ENCODE data around the gene SLC29A2.

The SLC29A2 gene

DNA sequence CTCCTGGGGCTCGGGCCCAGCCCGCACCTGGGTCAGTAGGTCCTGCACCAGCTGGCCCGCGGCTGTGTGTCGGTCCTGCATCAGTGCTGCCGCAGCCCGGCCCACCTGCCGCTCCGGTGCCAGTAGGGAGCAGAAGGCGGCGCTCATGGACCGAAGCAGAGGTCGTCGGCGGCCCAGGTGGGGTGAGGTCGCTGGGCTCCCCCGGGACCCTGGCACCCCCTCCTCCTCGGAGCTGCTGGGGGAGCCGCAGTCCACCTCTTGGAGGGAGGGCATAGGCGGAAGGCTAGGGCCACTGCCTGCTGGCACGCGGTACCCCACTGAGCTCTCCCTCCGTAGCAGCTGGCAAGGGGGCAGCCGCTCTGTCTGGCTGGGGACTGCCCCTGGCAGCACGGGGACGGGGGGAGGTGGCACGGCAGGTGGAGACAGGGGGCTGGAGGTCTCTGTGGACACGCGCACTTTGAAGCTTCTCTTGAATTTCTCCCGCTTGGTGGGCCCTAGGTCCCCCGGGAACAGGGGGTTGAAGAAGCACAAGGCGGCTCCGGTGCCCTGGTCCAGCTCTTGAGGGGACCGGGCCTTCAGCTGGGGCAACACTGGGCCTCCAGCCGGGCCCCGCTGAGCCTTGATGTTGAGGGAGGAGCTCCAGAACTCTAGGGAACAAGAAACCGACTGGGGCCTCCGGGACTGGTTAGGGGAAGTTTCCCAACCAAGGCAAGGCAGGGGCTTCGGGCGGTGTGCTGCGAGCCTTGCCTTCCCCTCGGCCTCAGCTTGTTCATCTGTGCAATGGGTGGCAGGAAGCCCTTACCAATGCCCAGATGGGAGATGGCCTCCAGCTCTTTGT is 36.7 kb downstream of the SLC29A2 start:
- Histone ChIP-seq H3K27ac (no peak overlapping the region), H3K36me3 (ENCODE audit: insufficient read depth, low read length) (no peaks in the 10 kb centered on the region; the same call in 1 of the 2 replicates), H3K9me3 (ENCODE audit: low read depth, low read length) (no peaks in the 10 kb centered on the region), H3K4me3 (no peak overlapping the region), H3K9ac (ENCODE audit: insufficient read length) (no peak overlapping the region)
- no peak for DNase-seq (ENCODE audit: low read depth, low spot score)
- TF ChIP-seq FOXP2 (optimal IDR thresholded peaks at IDR 0.05; ENCODE audit: control extremely low read depth, extremely low read length, insufficient read depth) (no peak), POLR2AphosphoS5 (IDR thresholded peaks at IDR 0.05; ENCODE audit: borderline replicate concordance, low read depth, low read length) (no peak), EZH2 (IDR thresholded peaks at IDR 0.05) (no peak)

DNA sequence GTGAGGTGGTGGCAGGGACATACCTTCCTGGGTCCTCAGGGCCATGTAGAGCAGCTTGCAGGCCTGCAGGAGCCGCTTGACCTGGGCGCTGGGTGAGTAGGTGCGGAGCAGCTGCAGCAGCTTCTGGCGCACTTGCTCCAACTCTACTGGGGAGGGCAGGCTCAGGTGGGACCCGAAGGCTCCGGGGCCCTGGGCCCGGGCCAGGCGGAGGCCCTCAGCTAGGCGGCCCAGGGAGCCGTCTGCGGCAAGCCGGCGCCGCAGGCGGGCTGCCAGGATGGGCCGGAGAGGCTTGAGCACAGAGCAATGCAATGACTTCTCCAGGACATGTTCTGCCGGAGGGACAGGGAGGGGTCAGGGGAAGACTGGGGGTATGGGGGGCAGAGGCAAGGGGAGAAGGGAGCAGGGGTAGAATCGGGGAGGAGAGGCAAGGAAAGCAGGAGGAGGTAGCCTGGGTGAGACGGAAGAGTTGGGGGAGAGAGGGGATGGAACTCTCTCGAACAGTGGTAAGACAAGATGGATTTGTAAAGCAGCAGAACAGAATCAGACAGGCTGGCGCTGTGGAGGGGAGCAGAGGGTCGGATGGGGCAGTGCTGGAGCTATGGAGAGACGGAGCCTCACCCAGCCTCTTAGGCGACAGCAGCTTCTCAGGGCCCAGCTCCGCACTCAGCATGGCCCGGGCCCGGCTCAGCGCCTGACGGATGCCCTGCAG is 37.5 kb downstream of the SLC29A2 start:
- DNase-seq (ENCODE audit: low read depth, low spot score): no peak
- no peaks in the 10 kb centered on the region for H3K9me3 ChIP-seq (ENCODE audit: low read depth, low read length)
- no peaks in the 10 kb centered on the region; the same call in 1 of the 2 replicates for H3K36me3 ChIP-seq (ENCODE audit: insufficient read depth, low read length)
- TF ChIP-seq FOXP2 (optimal IDR thresholded peaks at IDR 0.05; ENCODE audit: control extremely low read depth, extremely low read length, insufficient read depth) (no peak), EZH2 (IDR thresholded peaks at IDR 0.05) (no peak), POLR2AphosphoS5 (IDR thresholded peaks at IDR 0.05; ENCODE audit: borderline replicate concordance, low read depth, low read length) (no peak)
- H3K9ac ChIP-seq (ENCODE audit: insufficient read length): no peak overlapping the region
- no peak overlapping the region for H3K27ac ChIP-seq
- H3K4me3 ChIP-seq: no peak overlapping the region

DNA sequence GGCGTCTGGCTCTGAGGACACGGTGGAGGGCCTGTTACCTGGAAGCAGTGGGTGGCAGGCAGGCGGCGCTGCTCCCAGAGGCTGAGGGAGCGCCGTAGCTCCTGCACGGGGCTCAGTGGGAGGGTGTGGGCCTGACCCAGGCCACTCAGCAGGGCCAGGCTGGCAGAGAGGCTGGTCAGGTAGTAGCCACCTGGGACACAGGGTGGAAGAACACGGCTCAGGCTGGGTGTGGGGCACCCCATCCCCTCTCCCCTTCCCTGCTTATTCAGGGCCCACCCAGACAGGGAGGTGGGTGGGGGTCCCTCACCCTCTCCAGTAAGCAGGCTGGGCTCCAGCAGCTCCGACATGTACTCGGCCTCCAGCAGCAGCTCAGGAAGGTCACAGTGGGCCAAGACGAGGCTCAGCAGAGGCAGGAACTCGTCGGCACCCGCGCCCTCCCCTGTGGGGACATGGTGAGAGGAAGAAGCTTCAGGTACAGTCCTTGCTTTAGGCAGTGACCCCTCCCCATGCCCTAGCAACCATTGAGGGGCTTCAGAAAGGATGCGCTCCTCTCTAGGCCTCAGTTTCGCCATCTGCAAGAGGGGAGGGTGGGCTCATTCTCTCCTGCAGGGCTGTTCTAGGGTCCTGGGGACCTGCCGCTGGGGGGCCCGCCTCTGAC is 38.2 kb downstream of the SLC29A2 start:
- Histone ChIP-seq H3K9me3 (ENCODE audit: low read depth, low read length) (no peaks in the 10 kb centered on the region), H3K27ac (no peak overlapping the region), H3K36me3 (ENCODE audit: insufficient read depth, low read length) (no peaks in the 10 kb centered on the region; the same call in 1 of the 2 replicates), H3K4me3 (no peak overlapping the region), H3K9ac (ENCODE audit: insufficient read length) (no peak overlapping the region)
- DNase-seq (ENCODE audit: low read depth, low spot score): no peak
- no peak for TF ChIP-seq FOXP2 (optimal IDR thresholded peaks at IDR 0.05; ENCODE audit: control extremely low read depth, extremely low read length, insufficient read depth)
- TF ChIP-seq EZH2 (IDR thresholded peaks at IDR 0.05): no peak

DNA sequence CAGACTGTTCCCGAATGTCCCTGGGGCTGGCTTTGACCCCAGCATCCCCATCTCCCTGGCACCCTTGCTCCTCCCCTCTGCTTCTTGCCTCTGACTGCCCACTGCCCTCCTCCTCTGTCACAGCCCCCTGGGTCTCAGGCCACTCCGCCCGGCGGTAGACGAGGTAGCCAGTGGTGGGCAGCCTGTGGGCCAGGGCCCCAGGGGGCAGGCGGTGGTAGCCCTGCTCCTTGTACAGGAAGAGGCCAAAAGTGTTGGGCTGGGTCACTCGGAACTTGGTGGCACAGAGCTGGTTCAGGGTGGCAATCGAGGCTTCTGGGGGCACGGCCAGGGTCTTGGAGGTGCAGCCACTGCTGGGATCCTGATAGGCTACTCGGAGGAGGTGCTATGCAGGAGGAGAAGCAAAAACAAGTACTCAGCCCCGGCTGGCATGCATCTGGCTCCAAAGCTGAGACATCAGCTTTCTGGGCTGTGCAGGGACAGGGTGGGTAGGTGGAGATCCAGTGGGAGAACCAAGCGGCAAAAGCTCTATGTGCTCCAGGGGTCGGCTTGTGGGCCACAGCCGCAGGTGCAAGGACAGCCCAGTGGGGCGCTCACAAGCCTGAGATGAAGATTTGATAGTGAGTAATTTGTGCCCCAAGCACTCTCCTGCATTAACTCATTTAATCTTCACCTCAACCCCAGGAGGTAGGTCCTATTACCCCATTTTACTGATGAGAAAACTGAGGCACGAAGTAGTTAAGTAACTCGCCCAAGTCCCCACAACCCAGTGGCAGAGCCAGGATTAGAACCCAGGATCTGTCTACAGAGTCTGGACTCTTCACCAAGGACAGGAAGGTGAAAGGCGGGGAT is 39.0 kb downstream of the SLC29A2 start:
- Histone ChIP-seq H3K9me3 (ENCODE audit: low read depth, low read length) (no peaks in the 10 kb centered on the region), H3K27ac (no peak overlapping the region), H3K9ac (ENCODE audit: insufficient read length) (no peak overlapping the region), H3K4me3 (no peak overlapping the region), H3K36me3 (ENCODE audit: insufficient read depth, low read length) (no peaks in the 10 kb centered on the region; the same call in 1 of the 2 replicates)
- DNase-seq (ENCODE audit: low read depth, low spot score): no peak
- TF ChIP-seq EZH2 (IDR thresholded peaks at IDR 0.05) (no peak), FOXP2 (optimal IDR thresholded peaks at IDR 0.05; ENCODE audit: control extremely low read depth, extremely low read length, insufficient read depth) (no peak), POLR2AphosphoS5 (IDR thresholded peaks at IDR 0.05; ENCODE audit: borderline replicate concordance, low read depth, low read length) (no peak)

DNA sequence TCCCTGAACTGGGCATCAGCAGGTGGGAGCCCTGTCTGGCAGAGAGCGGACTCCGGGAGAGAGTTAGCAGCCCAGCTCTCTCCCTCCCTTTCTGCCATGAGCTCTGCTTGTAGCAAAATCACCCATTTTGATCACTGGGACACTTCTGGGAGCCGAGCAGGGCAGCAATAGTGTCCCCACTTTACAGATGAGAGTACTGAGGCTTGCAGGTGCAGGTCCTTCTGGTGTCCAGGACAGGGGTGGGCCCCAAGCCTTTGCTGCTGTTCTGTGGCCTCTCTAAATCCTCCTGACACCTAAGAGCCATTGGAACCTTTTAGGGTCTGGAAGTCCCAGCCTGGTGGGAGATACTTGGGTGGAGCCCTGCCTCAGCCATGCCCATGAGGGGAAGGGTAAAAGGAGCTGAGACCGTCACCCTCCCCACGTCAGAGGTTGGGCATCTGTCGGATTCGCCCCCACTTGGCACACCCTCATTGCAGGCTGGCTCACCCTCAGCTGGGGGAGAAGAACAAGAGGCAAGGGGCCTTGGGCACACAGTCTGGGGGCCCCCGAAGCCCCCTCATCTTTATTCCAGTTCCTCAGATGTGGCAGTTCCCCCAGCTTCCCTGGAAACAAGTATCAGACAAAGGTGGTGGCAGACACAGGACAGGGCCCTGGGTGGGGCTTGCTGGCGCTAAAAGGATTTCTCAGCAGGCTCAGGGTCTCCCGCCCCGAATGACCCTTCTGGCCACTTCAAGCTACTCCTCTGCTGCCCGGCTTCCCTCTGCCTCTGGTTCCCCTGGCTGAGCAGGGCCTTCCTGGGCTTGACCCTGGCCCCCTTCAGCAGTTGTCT is 39.8 kb downstream of the SLC29A2 start:
- TF ChIP-seq EZH2 (IDR thresholded peaks at IDR 0.05) (no peak), POLR2AphosphoS5 (IDR thresholded peaks at IDR 0.05; ENCODE audit: borderline replicate concordance, low read depth, low read length) (no peak)
- Histone ChIP-seq H3K36me3 (ENCODE audit: insufficient read depth, low read length) (no peaks in the 10 kb centered on the region), H3K27ac (no peak overlapping the region), H3K9ac (ENCODE audit: insufficient read length) (no peak overlapping the region), H3K4me3 (no peak overlapping the region), H3K9me3 (ENCODE audit: low read depth, low read length) (no peaks in the 10 kb centered on the region)
- no peak for DNase-seq (ENCODE audit: low read depth, low spot score)

DNA sequence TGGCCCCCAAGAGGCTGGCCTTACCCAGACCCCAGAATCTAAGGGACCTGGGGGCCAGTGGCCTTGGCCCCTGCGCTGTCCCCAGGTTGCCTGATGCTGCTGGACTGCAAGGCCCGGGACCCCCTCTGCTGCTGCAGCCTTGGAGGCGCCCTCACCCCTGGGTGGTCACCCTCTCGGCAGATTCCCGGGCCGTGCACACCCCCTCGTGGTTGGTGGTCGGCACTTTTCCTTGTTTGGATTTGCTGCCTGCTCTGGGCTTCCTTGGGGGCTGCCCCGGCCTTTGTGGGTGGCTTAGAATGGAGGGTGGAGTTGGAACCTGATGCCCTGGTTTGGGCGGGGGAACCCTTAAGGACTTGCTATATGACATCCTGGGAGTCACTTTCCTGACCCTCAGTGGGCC is 40.6 kb downstream of the SLC29A2 start:
- DNase-seq (ENCODE audit: low read depth, low spot score): no peak
- Histone ChIP-seq H3K9ac (ENCODE audit: insufficient read length) (no peak overlapping the region), H3K36me3 (ENCODE audit: insufficient read depth, low read length) (no peaks in the 10 kb centered on the region), H3K27ac (no peak overlapping the region), H3K9me3 (ENCODE audit: low read depth, low read length) (no peaks in the 10 kb centered on the region), H3K4me3 (no peak overlapping the region)
- TF ChIP-seq EZH2 (IDR thresholded peaks at IDR 0.05): no peak
- TF ChIP-seq FOXP2 (optimal IDR thresholded peaks at IDR 0.05; ENCODE audit: control extremely low read depth, extremely low read length, insufficient read depth): no peak
- no peak for TF ChIP-seq POLR2AphosphoS5 (IDR thresholded peaks at IDR 0.05; ENCODE audit: borderline replicate concordance, low read depth, low read length)

DNA sequence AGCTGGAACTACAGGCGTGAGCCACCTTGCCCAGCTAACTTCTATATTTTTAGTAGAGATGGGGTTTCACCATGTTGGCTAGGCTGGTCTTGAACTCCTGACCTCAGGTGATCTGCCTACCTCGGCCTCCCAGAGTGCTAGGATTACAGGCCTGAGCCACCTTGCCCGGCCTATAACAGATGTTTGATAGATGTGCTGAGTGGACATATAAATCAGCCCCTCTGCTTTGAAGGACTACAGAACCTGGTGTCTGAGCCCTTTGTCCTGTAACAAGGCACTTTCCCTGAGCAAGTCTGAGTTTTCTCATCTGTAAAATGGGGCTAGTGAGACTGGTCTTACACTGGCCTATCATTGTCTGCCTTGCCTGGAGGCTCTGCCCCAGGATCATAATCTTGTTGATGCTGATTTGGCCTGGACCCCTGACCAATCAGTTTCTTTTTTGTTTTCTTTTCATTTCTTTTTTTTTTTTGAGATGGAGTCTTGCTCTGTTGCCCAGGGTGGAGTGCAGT is 42.3 kb downstream of the SLC29A2 start:
- no peak overlapping the region for H3K4me3 ChIP-seq
- TF ChIP-seq FOXP2 (optimal IDR thresholded peaks at IDR 0.05; ENCODE audit: control extremely low read depth, extremely low read length, insufficient read depth) (no peak), POLR2AphosphoS5 (IDR thresholded peaks at IDR 0.05; ENCODE audit: borderline replicate concordance, low read depth, low read length) (no peak), EZH2 (IDR thresholded peaks at IDR 0.05) (no peak)
- no peak overlapping the region for H3K27ac ChIP-seq
- H3K36me3 ChIP-seq (ENCODE audit: insufficient read depth, low read length): no peaks in the 10 kb centered on the region
- no peaks in the 10 kb centered on the region for H3K9me3 ChIP-seq (ENCODE audit: low read depth, low read length)
- no peak for DNase-seq (ENCODE audit: low read depth, low spot score)
- H3K9ac ChIP-seq (ENCODE audit: insufficient read length): no peak overlapping the region

All from SK-N-MC (cell line).